Activated CD4-positive, alpha-beta T cell treated with anti-CD3 and anti-CD28 coated beads, Interleukin-2, amount 10 ng/mL, durations not matched to agents 7 days and 5 days (primary cell): Measurements from ENCODE around the gene ZNF302. TPM values are rescaled to one million over a fixed set of nuclear protein-coding genes. Genes with fewer than 3 reads are reported as not detected.

Source experiments
- total RNA-seq, 2 experiments: library from RNA; stranded (reverse); gene quantifications; one replicate each; pipeline ENCODE4 v1.2.3, GENCODE V29; 2021

The ZNF302 gene
- total RNA-seq, 2 experiments from 2014 or later = 23.1 to 24.3 TPM

Other genes starting within 250 kb of the ZNF302 start
- 100 to 1,000 TPM; 116 to 140 TPM for gene UBA2, start 249.3 kb upstream of the ZNF302 start, total RNA-seq
- 1 to 10 TPM in 1 of 2 experiments, under 1 TPM in 1; 0.69 to 1.0 TPM for gene WTIP, start 195.9 kb upstream of the ZNF302 start, total RNA-seq
- gene SCGB2B2, start 519 bp upstream of the ZNF302 start, total RNA-seq = under 1 TPM; 0.35 to 0.65 TPM
- gene ZNF181, start 56.6 kb downstream of the ZNF302 start, total RNA-seq = 1 to 10 TPM; 6.1 to 6.5 TPM
- gene ZNF599, start 95.5 kb downstream of the ZNF302 start, total RNA-seq = 1 to 10 TPM; 5.3 to 6.1 TPM
- 1 to 10 TPM; 4.0 to 4.8 TPM for gene ZNF30, start 249.2 kb downstream of the ZNF302 start, total RNA-seq